OCI-LY1 (cell line): ENCODE data around the gene IGF1.

Experiments
- H2AFZ ChIP-seq: fragments of 200-600 bp; sonication (generic), shearing (Covaris generic); 2 replicates; pipeline ENCODE4 v1.6.0; 2014; ENCODE audit warnings: antibody characterized with exemption, mild to moderate bottlenecking, low read length
- H3F3A ChIP-seq: fragments of 200-600 bp; sonication (generic), shearing (Covaris generic); 2 replicates; pipeline ENCODE4 v1.6.0; 2014; ENCODE audit warnings: mild to moderate bottlenecking, antibody characterized with exemption, low read length, moderate library complexity; ENCODE audit not compliant: insufficient read depth
- H3K27ac ChIP-seq: fragments of 200-600 bp; sonication (generic); 2 replicates; pipeline ENCODE4 v1.5.1; 2014; ENCODE audit warnings: low read length, mixed run types, mild to moderate bottlenecking, low read depth; ENCODE audit not compliant: poor library complexity, severe bottlenecking
- H3K27me3 ChIP-seq: fragments of 200-600 bp; sonication (generic); 2 replicates; pipeline ENCODE4 v1.6.0; 2014; ENCODE audit warnings: antibody characterized with exemption, mild to moderate bottlenecking, low read length, moderate library complexity; ENCODE audit not compliant: insufficient read depth
- H3K36me3 ChIP-seq: fragments of 200-600 bp; sonication (generic); 2 replicates; pipeline ENCODE4 v1.6.1; 2014; ENCODE audit warnings: mild to moderate bottlenecking, antibody characterized with exemption, low read length, moderate library complexity, mixed read lengths; ENCODE audit not compliant: insufficient read depth
- H3K4me1 ChIP-seq: fragments of 200-600 bp; sonication (generic); 2 replicates; pipeline ENCODE4 v1.5.1; 2014; ENCODE audit warnings: mild to moderate bottlenecking, low read length, moderate library complexity; ENCODE audit not compliant: insufficient read depth, severe bottlenecking
- H3K4me2 ChIP-seq: fragments of 200-600 bp; sonication (generic), shearing (Covaris generic); 2 replicates; pipeline ENCODE4 v1.6.1; 2014; ENCODE audit warnings: low read length
- H3K4me3 ChIP-seq: fragments of 200-600 bp; sonication (generic); 2 replicates; pipeline ENCODE4 v1.5.1; 2014; ENCODE audit warnings: low read length, low read depth, mild to moderate bottlenecking, mixed read lengths; ENCODE audit not compliant: poor library complexity, severe bottlenecking
- H3K79me2 ChIP-seq: fragments of 200-600 bp; shearing (Covaris generic); 2 replicates; pipeline ENCODE4 v1.6.1; 2016; ENCODE audit warnings: mixed run types, low read length, mixed read lengths; ENCODE audit not compliant: insufficient read depth
- H3K9ac ChIP-seq: fragments of 200-600 bp; sonication (generic), shearing (Covaris generic); 2 replicates; pipeline ENCODE4 v1.6.1; 2014; ENCODE audit warnings: mild to moderate bottlenecking, low read length, mixed read lengths
- H3K9me2 ChIP-seq: fragments of 200-600 bp; sonication (generic), shearing (Covaris generic); 2 replicates; pipeline ENCODE4 v1.6.1; 2014; ENCODE audit warnings: low read depth, mild to moderate bottlenecking, low read length, mixed read lengths
- H3K9me3 ChIP-seq: fragments of 200-600 bp; shearing (Covaris generic); 2 replicates; pipeline ENCODE4 v1.6.1; 2014; ENCODE audit warnings: low read length, mixed read lengths
- H4K20me1 ChIP-seq: fragments of 200-600 bp; sonication (generic), shearing (Covaris generic); 2 replicates; pipeline ENCODE4 v1.6.0; 2016; ENCODE audit warnings: mild to moderate bottlenecking, low read length; ENCODE audit not compliant: insufficient read depth
- CTCF ChIP-seq: fragments of 200-600 bp; sonication (generic), shearing (Covaris generic); IDR thresholded peaks from 2 replicates; pipeline ENCODE4 v1.5.1; 2017; ENCODE audit warnings: mild to moderate bottlenecking, antibody characterized with exemption, low read length, moderate library complexity, mixed read lengths
- EZH2 ChIP-seq: fragments of 200-600 bp; sonication (generic), shearing (Covaris generic); IDR thresholded peaks from 2 replicates; pipeline ENCODE4 v1.8.0; 2017; ENCODE audit warnings: borderline replicate concordance, mixed run types, mild to moderate bottlenecking, antibody characterized with exemption, low read length, moderate library complexity, mixed read lengths

IGF1 gene

DNA sequence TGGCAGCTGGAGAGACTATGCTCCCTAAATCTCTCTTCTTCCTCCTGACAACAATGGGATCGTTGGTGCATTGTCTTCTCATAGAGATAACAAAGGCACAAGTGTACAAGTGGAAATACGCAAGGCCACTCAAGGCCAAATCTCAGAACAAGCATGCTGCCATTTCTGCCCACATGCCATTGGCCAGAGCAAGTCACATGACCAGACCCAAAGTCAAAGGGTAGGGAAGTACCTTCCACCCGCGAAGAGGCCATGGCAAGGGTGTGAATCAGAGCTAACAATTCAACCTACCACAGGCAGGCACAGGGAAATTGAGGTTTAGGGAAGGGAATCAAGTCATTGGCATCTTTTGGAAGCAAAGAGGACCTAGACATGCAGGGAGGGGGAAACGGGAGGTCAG lies 38.5 kb upstream of the IGF1 start:
- Histone ChIP-seq H3F3A (no peaks in the 10 kb centered on the region), H3K9ac (no peak overlapping the region), H3K4me2 (no peak overlapping the region), H3K27ac (no peak overlapping the region), H3K9me3 (no peaks in the 10 kb centered on the region), H3K4me1 (no peaks in the 10 kb centered on the region), H4K20me1 (no peaks in the 10 kb centered on the region), H3K9me2 (no peaks in the 10 kb centered on the region), H3K36me3 (no peaks in the 10 kb centered on the region), H3K27me3 (no peaks in the 10 kb centered on the region), H3K79me2 (no peaks in the 10 kb centered on the region), H2AFZ (no peak overlapping the region), H3K4me3 (no peak overlapping the region)
- TF ChIP-seq CTCF (no peak), EZH2 (no peak)

- Histone ChIP-seq H3K79me2 (no peaks in the 10 kb centered on the region), H3K27ac (no peak overlapping the region), H3K9ac (no peak overlapping the region), H3F3A (no peaks in the 10 kb centered on the region), H4K20me1 (no peaks in the 10 kb centered on the region), H3K4me2 (no peak overlapping the region), H3K9me3 (no peaks in the 10 kb centered on the region), H3K9me2 (no peaks in the 10 kb centered on the region), H3K27me3 (no peaks in the 10 kb centered on the region), H2AFZ (no peak overlapping the region), H3K36me3 (no peaks in the 10 kb centered on the region), H3K4me3 (no peak overlapping the region), H3K4me1 (no peaks in the 10 kb centered on the region)
- TF ChIP-seq CTCF = no peak
- TF ChIP-seq EZH2 = no peak
These were observed 34.3 kb upstream of the IGF1 start for GRCh38 chr12:102514696-102515095.

DNA sequence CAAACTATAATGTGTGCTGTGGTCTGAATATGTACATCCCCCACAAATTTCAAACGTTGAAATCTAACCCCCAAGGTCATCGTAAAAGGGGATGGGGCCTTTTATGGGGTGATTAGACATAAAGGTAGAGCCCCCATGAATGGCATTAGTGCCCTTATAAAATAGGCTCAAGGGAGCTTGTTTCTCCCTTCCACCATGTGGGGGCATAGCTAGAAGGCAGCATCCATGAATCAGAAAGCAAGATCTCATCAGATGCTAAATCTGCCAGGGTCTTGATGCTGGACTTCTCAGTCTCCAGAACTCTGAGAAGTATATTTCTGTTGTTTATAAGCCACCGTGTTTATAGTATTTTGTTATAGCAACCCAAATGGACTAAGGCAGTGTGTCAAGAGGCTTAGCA lies 33.4 kb upstream of the IGF1 start:
- Histone ChIP-seq H3K4me1 (no peaks in the 10 kb centered on the region), H3K9me2 (no peaks in the 10 kb centered on the region), H3K4me2 (no peak overlapping the region), H3K9me3 (no peaks in the 10 kb centered on the region), H4K20me1 (no peaks in the 10 kb centered on the region), H3K79me2 (no peaks in the 10 kb centered on the region), H3K27ac (no peak overlapping the region), H3K27me3 (no peaks in the 10 kb centered on the region), H3F3A (no peaks in the 10 kb centered on the region), H3K9ac (no peak overlapping the region), H2AFZ (no peak overlapping the region), H3K36me3 (no peaks in the 10 kb centered on the region), H3K4me3 (no peak overlapping the region)
- no peak; the same call in 1 of the 2 replicates for TF ChIP-seq CTCF
- TF ChIP-seq EZH2 = no peak
